GM15510 (cell line): ENCODE results near the gene EHMT1.

Experiments
- POLR2A ChIP-seq: IDR thresholded peaks from 3 replicates; pipeline ENCODE4 v1.6.1; 2011; ENCODE audit warnings: borderline replicate concordance; ENCODE audit not compliant: insufficient read length; ENCODE audit errors: extremely low read depth

Gene EHMT1

GRCh38 chr9:137807721-137808703, 189.2 kb downstream of the EHMT1 start:
- TF ChIP-seq POLR2A, result no peak

GRCh38 chr9:137809040-137809576, 190.3 kb downstream of the EHMT1 start:
- TF ChIP-seq POLR2A, result no peak

DNA sequence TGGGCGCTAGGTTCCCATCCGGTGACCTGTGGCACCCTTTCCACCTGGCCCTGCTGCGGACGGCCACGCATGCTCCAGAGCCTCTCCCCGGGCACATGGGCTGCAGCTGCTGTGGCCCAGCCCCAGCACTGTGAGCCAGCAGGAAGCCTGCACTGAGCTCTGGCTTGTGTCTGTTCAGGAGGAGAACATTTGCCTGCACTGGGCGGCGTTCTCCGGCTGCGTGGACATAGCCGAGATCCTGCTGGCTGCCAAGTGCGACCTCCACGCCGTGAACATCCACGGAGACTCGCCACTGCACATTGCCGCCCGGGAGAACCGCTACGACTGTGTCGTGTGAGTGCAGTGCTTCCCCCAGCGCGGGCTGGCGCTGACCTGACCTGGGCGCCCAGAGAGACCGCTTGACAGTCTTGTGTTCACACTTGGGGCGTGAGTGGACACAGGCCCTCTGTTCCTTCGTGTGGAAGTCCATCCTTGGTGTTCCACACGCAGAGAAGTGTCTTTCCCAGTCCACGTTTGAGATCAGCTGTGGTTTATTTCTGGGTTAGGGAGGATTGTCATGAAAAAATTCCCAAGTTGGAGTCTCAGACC, 192.6 kb downstream of the EHMT1 start:
- no peak for TF ChIP-seq POLR2A

GRCh38 chr9:137812356-137813023, 193.7 kb downstream of the EHMT1 start:
- no peak for TF ChIP-seq POLR2A

DNA sequence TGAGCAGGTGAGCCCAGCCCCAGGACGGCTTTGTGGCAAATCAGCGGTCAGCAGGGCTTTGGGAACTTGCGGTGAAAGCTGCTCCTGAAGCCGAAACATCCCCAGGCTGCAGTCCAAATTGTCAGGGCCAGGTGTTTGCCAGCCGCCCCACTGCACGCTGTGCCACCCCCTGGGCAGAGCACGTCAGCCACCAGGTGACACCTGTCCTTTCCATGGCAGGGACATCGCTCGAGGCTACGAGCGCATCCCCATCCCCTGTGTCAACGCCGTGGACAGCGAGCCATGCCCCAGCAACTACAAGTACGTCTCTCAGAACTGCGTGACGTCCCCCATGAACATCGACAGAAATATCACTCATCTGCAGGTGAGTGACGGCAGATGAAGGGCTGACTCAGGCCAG, 194.4 kb downstream of the EHMT1 start:
- TF ChIP-seq POLR2A, result no peak

DNA sequence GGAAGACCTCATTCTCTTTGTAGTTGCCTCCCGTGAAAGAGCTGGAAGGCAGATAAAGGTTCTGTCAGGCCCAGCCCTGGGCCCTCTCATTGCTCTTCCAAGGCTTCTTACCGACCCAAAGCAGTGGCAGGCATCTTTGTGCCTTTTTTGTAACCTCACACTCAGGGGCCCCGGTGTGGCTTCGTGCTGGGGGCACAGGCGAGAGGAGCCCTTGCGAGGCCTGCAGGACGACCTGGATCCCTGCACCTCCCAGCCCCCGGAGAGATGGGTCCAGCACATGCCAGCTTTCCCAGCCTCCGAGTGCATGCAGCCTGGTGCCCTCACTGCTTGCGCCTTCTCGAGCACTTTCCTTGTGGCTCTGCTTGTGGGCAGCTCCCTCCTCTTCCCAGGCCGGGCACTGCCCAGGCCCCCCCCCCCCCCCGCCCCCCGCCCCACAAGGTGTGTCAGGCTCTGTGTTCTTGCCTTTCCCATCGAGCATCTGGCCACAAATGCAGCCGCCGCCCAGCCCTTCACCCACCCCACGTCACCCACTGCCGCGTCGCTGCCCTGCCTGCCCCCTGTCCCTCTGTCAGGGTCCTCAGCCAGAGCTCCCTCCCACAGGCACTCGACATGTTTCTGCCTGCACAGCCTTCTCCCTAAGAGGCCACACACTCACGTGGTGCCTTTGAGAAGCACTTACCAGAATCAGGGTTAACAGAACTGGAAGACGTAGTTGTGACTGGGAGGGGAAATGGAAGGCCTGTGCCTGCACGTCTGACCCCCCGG, 195.0 kb downstream of the EHMT1 start:
- TF ChIP-seq POLR2A, result no peak

DNA sequence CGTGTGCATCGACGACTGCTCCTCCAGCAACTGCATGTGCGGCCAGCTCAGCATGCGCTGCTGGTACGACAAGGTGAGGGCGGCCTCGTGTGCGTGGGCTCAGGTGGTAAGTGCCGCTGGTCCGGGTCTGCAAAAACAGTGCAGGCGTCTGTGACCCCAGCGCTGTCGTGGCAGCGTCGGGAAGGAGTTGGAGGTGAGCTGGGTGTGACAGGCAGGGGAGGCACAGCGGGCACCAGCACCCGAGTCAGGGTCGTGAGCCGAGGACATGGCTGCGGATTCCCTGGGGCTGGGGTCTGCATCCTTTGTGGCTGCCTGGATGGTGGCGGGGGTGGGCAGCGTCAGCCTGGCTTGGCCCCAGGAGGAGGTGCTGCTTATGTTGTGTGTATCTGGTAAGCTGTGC, 195.6 kb downstream of the EHMT1 start:
- no peak for TF ChIP-seq POLR2A

DNA sequence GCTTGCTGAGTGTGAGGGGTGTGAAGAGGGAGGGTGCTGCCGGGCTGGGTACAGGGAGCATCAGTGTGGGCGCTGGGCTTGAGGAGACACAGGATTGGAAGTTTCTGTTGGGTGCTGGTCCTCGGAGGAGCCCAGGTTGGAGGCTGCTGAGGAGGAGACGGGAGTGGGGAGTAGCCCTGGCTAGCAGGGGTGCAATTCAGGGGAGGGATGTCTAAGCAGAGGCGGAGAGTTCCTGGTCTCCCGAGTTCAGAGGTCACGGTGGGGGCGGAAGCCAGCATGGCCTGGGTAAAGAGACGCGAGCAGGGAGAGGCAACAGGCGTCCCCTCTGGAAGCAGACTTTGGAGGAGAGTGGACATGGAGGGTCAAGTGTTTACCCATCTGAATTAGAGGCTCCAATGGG, 196.0 kb downstream of the EHMT1 start:
- no peak for TF ChIP-seq POLR2A

DNA sequence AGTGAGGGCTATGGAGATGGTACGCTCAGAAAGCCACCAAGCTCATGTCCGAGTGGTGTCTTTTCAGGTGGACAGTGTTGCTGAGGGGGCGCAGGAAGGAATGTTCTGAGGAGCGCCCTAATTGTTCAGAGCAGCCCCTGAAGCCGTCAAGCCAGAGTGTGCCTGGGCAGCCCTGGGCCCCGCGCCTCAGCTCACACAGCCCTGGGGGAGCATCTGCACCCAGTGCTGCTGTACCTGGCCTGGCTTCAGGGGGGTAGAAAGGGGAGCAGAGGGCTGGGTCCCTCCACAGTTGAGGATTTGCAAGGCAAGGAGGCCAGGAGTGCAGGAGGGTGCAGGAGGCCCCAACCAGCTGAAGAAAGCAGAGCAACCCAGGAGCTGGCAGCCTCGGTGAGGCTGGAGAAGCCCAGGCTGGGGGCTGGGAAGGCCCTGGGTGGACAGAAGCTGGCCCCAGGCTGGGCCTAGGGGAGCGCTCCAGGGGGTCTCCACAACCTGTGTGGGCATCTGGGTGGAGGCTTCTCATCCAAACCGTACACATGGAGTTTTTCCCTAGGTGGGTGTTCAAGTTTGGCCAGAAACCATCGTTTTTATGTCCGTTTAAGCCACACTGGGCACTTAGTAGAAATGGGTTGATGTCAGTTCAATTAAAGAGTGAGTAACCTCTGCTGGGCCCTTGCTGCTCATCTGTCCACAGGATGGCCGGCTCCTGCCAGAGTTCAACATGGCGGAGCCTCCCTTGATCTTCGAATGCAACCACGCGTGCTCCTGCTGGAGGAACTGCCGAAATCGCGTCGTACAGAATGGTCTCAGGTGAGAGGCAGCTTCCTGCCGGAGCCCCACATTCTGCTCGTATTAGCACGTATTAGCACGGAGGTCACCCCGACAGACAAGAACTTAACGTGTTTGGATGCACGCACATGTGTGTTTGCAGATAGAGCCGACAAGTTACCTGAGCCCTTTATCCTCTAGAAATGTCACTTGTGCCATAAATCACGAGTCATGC, 196.8 kb downstream of the EHMT1 start:
- no peak for TF ChIP-seq POLR2A

GRCh38 chr9:137816531-137817235, 197.9 kb downstream of the EHMT1 start:
- no peak for TF ChIP-seq POLR2A

- no peak for TF ChIP-seq POLR2A
These were observed 198.7 kb downstream of the EHMT1 start for GRCh38 chr9:137817236-137818200.

DNA sequence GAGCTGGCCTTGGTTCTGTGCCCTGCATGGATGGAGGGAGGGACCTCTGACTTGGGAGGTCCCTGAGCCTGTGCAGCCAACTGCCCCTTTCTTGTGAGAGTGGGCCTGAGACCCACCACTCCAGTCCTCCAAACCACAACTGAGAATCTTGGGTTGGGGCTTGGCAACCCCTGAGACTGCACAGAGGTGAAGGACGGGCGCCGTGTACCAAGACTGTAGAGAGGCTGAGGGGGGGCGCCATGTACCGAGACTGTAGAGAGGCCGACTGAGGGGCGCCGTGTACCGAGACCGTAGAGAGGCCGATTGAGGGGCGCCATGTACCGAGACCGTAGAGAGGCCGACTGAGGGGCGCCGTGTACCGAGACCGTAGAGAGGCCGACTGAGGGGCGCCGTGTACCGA, 199.5 kb downstream of the EHMT1 start:
- no peak for TF ChIP-seq POLR2A
